ENCODE data around the gene KCTD12.

DNA sequence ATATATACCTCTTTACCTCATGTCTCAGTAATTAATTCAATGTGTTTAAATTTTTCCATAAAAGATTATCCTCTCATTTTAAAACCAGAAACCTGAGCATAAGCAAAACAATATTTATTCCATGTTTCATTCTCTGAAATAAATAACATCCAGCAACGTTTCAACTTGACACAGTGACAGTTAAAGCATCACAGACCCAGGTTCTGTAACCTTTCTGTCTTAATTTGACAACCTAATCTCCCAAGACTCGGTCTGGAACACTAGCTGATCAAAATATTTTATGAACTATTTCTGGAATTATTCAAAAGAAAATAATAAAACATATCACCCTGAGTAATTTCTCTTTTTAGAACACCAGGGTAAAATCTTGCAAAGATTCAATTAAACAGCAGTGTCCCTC, 40.3 kb downstream of the KCTD12 start:
- TF ChIP-seq EZH2 (IDR thresholded peaks at IDR 0.05): no peak
- no peak for TF ChIP-seq POLR2AphosphoS5 (IDR thresholded peaks at IDR 0.05; ENCODE audit: borderline replicate concordance, low read depth, low read length)
